22Rv1 (cell line): Measurements from ENCODE around the gene INPPL1.

Experiments
- ZFX ChIP-seq: fragments of 450-650 bp; IDR thresholded peaks from 2 replicates; pipeline ENCODE4 v1.6.1; 2017; ENCODE audit warnings: antibody characterized with exemption, borderline replicate concordance
- TF ChIP-seq, protein P1 (sequence below): fragments of 450-650 bp; IDR thresholded peaks from 2 replicates; pipeline ENCODE4 v1.5.1; 2017; ENCODE audit warnings: mild to moderate bottlenecking

- TF ChIP-seq, protein P1, sequence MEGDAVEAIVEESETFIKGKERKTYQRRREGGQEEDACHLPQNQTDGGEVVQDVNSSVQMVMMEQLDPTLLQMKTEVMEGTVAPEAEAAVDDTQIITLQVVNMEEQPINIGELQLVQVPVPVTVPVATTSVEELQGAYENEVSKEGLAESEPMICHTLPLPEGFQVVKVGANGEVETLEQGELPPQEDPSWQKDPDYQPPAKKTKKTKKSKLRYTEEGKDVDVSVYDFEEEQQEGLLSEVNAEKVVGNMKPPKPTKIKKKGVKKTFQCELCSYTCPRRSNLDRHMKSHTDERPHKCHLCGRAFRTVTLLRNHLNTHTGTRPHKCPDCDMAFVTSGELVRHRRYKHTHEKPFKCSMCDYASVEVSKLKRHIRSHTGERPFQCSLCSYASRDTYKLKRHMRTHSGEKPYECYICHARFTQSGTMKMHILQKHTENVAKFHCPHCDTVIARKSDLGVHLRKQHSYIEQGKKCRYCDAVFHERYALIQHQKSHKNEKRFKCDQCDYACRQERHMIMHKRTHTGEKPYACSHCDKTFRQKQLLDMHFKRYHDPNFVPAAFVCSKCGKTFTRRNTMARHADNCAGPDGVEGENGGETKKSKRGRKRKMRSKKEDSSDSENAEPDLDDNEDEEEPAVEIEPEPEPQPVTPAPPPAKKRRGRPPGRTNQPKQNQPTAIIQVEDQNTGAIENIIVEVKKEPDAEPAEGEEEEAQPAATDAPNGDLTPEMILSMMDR, result no peak
- no peak for TF ChIP-seq ZFX
These were observed 32.6 kb upstream of the INPPL1 start, which contains the start of gene FOLR1 for GRCh38 chr11:72191961-72192381.
